Hematopoietic multipotent progenitor cell treated with erythropoietin and hydrocortisone succinate and interleukin-3 and kit ligand, for 17 days (in vitro differentiated cells): Measurements from ENCODE around the gene RHOJ.
"Not testable (repeated sequence)": the region's sequence is repeated elsewhere in the genome, so short reads cannot be mapped to it uniquely, and the experiment has no call there.

ENCODE experiments used
- DNase-seq: peaks from one replicate; pipeline ENCODE4 v3.0.0-alpha.2; 2015; ENCODE audit warnings: low spot score

The RHOJ gene

GRCh38 chr14:63268771-63269170 is 64.5 kb downstream of the RHOJ start:
- DNase-seq: no peak

DNA sequence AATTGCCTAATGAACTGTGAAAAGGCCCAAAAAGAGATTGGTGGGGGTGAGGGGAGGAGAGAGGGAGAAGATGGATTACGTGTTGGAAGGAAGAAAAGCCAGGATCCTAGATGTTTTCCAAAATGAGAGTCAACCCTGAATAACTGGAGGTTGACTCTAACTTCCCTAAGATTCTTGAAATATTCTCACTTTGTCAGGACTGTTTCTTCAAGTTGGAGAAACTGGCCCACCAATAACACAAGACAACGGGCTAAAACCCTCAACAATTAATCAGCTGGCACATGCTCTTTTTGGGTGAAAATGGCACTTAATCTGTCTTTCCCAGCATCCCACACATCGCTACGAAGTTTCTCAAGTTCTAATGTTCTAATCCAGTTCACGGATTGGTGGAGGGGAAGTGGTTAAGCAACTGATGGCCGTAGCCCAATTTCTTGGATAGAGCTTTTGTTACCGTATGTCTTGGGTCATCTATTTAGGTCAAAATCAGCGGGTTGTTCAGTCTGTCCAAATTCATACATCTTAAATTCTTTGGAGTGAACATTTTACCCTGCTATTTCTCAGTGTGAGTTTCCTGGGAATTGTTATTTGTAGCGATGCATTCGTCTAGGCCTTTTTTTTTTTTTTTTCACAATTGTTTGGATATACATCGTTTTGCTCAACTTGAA is 65.5 kb downstream of the RHOJ start:
- no peak for DNase-seq

DNA sequence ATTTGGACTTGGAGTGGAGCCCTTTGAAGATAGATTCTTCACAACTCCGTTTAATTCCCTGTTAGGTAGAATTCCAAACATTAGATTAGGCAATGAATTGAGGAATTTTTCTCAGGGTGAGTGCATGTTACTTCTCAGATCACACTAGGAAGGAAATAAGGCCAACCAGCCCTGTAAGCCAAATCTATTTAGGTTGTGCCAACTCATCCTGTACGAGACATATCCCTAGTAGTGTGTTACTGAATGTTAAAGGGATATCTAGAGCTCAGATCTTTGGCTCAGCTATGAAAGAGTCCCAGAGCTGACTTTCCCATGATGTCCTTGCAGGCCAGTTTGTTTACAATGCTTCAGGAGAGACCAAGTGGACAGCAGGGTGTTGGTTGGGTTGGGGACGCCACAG is 68.9 kb downstream of the RHOJ start:
- no peak for DNase-seq

DNA sequence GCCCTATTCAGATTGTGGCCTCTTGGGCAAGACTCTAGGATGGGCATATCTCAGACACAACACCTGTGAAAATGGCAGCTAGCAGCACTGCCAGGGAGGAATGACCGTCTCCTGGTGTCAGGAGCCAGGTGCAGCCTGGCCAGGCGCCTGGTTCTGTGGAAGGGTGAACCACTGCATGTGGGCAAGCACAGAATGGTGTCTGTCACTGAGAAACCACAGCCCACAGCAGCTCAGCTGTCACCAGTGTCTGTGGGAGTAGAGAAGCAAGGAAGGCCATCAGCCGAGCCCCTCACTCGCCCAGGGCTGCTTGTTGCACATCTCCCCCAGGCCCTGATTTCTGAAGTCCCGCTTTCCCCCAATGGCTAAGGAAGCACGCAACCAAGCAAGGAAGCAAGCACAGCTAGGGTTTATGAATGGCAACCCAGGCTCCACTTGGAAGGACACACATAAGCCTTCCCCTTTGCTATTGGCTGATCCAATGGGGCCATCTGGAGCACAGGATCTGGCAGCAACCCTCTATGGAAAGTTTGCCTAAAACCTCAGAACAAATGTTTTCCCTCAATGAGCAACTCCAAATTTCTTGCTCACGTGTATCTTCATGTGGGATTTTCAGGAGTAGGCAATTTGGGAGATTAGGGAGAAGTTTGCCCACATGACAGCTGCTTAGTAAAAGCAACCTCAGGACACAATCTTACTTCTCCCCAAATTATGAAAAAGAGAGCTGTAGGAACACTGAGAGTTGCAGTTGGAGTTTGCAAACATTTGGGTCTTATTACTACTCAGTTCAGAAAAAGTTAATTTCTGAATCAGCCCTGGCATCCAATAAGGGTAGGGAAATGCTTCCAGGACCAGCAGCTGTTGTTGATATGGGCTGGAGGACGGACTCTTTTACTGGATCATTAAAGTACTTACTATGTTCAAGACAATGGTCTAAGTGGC is 69.7 kb downstream of the RHOJ start:
- DNase-seq: no peak

- DNase-seq: no peak
Measured at GRCh38 chr14:63275611-63276010, 71.4 kb downstream of the RHOJ start.

DNA sequence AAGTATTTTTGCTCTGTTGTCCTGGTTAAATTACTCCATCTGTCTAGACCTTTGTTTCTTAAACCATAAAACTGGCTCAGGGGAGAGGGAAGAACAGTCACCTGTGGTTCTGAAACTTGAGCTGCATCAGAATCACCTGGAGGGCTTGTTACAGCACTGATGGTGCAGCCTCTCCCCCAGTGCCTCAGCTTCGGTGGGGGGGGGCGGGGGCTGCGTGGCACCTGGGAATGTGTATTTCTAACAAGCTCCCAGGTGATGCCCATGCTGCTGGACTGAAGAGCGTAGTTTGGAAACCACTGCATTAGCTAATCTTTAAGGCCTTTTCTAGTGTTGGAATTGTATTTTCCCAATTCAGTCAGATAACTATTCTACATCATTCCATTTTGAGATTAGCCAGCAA is 71.8 kb downstream of the RHOJ start:
- DNase-seq: no peak

DNA sequence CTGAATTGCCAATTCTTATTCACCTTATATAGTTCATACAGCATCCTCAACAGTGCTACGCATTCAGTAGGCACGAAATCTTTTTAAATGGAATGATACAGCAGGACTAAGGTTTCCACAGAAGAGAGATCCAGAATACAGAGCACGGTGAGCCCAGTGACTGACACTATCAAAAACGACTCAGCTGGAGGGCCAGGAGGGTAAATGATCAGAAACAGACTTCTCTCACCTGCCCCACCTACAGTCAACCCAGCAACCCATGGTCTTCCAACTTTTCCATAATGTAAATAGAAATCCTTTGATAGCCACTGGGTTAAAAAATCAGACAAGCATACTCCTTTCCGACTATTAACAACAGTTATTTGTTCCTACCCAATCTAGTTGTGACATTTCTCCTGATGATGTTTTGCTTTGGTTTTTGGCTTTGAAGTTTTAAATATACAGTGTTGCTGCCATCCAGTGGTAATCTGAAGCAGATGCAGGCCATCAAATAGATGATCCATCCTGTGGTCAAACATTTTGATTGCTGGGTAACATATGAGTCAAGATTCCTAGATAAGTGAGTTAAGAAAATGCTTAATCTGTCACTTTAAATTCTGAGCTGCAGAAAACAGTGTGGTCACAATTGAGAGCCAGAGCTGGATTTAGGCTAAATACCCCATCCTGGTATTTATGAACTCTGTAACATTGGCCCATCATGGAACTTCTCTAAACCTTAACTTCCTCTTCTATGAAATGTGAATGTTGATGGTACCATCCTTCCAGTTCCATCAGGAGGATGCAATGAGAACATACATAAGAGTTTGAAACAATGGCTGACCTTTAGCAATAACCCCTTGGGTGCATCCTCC is 72.5 kb downstream of the RHOJ start:
- DNase-seq: no peak

- DNase-seq: no peak
Measured at GRCh38 chr14:63277591-63278183, 73.4 kb downstream of the RHOJ start.

- not testable (repeated sequence) for DNase-seq
Measured at GRCh38 chr14:63279933-63280332, 75.7 kb downstream of the RHOJ start.

DNA sequence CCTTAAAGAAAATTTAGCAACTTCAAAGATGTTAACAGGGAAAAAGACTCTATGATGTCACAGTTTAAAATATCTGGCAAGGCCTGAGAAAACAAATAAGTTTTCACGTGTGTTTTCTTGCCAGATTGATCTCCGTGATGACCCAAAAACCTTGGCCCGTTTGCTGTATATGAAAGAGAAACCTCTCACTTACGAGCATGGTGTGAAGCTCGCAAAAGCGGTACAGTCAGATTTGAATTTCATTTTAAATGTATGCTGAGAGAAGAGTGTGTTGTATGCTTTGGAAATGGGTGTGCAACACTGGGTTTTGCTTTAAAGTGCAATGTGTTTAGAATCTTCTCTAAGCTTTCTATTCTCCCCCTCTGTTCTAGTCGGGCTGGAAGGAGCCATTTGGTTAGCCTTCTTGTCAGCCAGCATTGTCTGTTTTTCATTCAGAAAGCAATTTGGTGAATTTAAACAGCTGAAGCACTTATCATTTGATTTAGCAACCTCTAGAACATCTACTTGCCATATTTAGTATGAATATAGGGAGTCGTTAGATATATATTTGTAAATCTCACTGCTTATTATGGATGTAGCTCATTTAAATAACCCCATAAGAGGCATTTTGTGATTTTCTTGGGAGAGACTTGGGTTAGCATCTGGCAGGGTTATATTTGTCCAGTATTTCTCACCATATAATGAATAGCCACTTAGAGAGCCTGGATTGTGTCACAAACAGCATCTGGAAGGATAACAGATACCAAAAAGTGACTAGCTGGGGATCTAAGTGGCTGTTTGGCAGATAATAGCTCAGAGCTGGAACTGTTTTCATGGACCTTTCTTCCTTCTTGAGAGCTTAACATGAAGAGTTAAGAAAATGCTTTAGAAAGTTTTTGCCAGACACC is 79.0 kb downstream of the RHOJ start:
- DNase-seq: no peak

- no peak for DNase-seq
Measured at GRCh38 chr14:63283884-63284248, 79.6 kb downstream of the RHOJ start.

- DNase-seq: no peak
Measured at GRCh38 chr14:63286071-63286470, 81.8 kb downstream of the RHOJ start.

- no peak for DNase-seq
Measured at GRCh38 chr14:63287666-63288483, 83.6 kb downstream of the RHOJ start.

GRCh38 chr14:63288853-63289252 is 84.6 kb downstream of the RHOJ start:
- DNase-seq: no peak

GRCh38 chr14:63290741-63291430 is 86.6 kb downstream of the RHOJ start:
- no peak for DNase-seq

DNA sequence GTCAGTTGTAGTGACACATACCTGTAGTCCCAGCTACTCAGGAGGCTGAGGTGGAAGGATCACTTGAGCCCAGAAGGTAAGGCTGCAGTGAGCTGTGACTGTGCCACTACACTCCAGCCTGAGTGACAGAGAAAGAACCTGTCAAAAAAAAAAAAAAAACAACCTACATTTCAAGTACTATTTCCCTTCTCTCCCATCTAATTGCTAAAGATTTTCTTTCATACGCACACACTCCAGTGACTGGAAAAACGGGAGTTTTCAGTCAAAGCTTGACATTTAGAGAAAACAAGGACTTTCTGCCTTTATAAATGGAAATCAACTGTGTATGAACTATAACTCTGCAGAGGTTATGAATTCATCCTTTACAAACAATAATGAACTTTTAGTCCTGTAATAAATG is 88.6 kb downstream of the RHOJ start:
- DNase-seq: no peak

DNA sequence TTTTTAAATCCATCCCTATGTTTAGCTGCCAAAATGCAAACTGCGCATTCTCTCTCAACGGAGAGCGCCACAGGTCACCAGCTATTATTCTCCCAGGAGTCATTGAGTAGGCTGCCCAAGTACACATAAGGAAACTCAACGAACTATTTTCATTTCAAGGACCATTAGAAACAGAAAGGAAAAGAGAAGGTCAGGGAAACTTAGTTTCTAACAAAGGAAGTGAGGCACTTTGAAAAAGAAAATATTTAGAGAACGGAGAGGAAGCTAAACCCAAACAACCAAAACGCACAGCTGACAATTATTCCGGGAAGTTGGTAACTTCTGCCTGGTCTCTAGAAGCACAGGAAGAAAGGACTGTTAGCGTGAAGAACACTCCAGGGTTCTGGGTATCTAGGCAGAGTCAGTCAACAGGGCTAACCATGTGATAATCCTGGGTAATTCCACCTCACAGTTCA is 91.0 kb downstream of the RHOJ start:
- DNase-seq: no peak

DNA sequence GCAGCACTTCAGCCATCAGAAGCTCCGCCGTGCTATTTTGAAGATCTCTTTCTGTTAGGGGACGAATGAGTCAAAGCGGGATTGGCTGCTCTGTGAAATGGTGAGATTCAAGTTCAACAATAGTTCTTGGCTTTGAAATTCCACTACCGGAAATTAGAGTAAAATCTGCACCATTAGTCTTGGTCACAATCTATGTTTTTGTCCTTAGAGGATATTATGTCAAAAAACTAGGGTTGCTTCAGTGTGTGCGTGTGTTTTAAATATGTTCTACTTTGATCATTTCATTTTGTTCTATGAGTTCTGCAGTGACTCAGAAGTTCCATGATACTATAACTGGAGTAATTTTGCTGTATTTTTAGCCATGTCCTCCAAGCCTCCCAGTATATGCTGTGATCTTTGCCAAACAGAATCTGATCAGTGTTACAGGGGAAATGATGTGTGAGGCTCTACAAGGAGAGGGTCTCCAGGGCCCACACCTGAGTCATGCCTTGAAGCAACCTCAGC is 91.9 kb downstream of the RHOJ start:
- no peak for DNase-seq

DNA sequence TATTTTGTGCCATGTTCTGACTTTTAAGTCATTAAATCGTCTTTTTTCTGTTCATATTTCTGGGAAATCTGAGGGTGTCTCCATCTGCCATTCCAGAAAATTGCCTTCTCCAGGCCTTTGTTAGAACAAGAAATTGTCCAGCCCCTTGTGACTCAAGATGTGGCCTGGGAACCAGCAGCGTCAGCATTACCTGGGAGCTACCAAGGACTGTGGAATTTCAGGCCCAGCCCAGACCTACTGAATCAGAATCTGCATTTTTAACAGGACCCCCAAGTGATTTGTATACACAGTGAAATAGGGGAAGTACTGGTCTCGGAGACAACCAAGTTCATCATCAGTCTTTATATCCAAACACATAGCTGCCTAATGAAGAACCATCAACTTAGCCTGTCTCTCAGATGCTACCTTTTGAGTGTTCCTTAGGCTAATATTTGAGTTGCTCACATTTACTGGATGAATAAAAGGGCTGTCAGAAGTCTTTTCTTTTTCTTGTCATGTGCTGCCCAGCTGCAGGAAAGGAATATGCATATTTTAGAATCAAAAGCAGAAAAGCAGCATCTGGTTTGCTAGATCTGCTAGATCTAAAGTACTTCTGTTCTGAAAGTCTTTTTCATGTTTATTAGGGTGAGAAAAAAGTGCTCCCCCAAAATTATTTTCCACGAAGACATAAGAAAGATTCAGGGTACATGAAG is 93.3 kb downstream of the RHOJ start:
- DNase-seq: no peak
